ENCODE data around the gene GLE1. TPM values are rescaled to one million over a fixed set of nuclear protein-coding genes. Genes with fewer than 3 reads are reported as not detected.

Gene GLE1
- total and polyA plus RNA-seq, 2 donors (not counting 3 experiments of a cell fraction or from before 2014, with no cell fraction given) = 13.0 to 22.6 TPM

GRCh38 chr9:128575916-128576315 is 71.4 kb downstream of the GLE1 start:
- Histone ChIP-seq H3K36me3 (ENCODE audit: control insufficient read depth in 2 of 2, extremely low read depth in 1 of 2, insufficient read depth in 2 of 2, low read length in 2 of 2) (peaks cover 46 to 56% of the 10 kb centered on the region in 2 experiments), H2AFZ (ENCODE audit: low read depth, low read length) (no peak overlapping the region), H4K20me1 (replicated peaks; ENCODE audit: control insufficient read depth, extremely low read depth, insufficient read depth, low read length) (no peaks in the 10 kb centered on the region), H3K4me2 (ENCODE audit: insufficient read depth, low read length) (no peak overlapping the region), H3K27me3 (ENCODE audit: control insufficient read depth in 2 of 2, insufficient read depth in 2 of 2, low read length in 2 of 2) (no peaks in the 10 kb centered on the region), H3K27ac (ENCODE audit: insufficient read depth, low read depth, low read length) (no peak overlapping the region), H3K9ac (replicated peaks; ENCODE audit: extremely low read depth, insufficient read depth, low read length) (no peak overlapping the region), H3K4me1 (ENCODE audit: control insufficient read depth, extremely low read depth, insufficient read depth, low read length) (no peaks in the 10 kb centered on the region), H3K9me1 (replicated peaks; ENCODE audit: control insufficient read depth, extremely low read depth, insufficient read depth, low read length) (no peaks in the 10 kb centered on the region), H3K9me3 (replicated peaks; ENCODE audit: control insufficient read depth, insufficient read depth, low read length) (no peaks in the 10 kb centered on the region), H3K79me2 (ENCODE audit: control insufficient read depth, insufficient read depth, low read length) (peaks cover 22% of the 10 kb centered on the region), H3K4me3 (replicated peaks in 1 of 3; ENCODE audit: insufficient read depth in 1 of 3, low read depth in 1 of 3, low read length in 3 of 3) (no peak overlapping the region)
- ChIA-PET POLR2A (no interaction called here), CTCF (interaction anchor here (1.0 to 2.3 kb wide), 5 partner anchors 10 to 137 kb away, joined by 3 to 6 read pairs (median 3); no protein-coding TSS in a partner anchor)
- intact Hi-C loops (cut with micrococcal nuclease) = no loop called here
- no peak for TF ChIP-seq MYC (IDR thresholded peaks at IDR 0.05; ENCODE audit: low read depth, low read length)
- TF ChIP-seq FOS (IDR thresholded peaks at IDR 0.05; ENCODE audit: borderline replicate concordance, insufficient read depth, low read length) = no peak
- TF ChIP-seq POLR2A (IDR thresholded peaks at IDR 0.05; ENCODE audit: low read depth, low read length) = no peak
- TF ChIP-seq EZH2 (IDR thresholded peaks at IDR 0.05; ENCODE audit: borderline replicate concordance, low read depth, low read length, severe bottlenecking) = no peak
- no peak for TF ChIP-seq POLR2AphosphoS5 (IDR thresholded peaks at IDR 0.05; ENCODE audit: insufficient read depth, low read depth, low read length)
- TF ChIP-seq JUN (IDR thresholded peaks at IDR 0.05; ENCODE audit: borderline replicate concordance, insufficient read depth, insufficient read length, low read depth) = no peak
- no peak for TF ChIP-seq GATA2 (IDR thresholded peaks at IDR 0.05; ENCODE audit: insufficient read depth, insufficient read length, low read depth, low read length)
- no peak for TF ChIP-seq CTCF (IDR thresholded peaks at IDR 0.05; ENCODE audit: extremely low read depth in 1 of 2, insufficient read depth in 1 of 2, low read depth in 1 of 2, low read length in 2 of 2)
- no peak for TF ChIP-seq MAX (IDR thresholded peaks at IDR 0.05; ENCODE audit: insufficient read depth, insufficient read length)
- no peak for DNase-seq (ENCODE audit: low read depth, low spot score)
- no peak for FAIRE-seq
- no TSS peak for BruUV-seq (replicated peaks)
- dilution Hi-C loops (cut with MboI; ENCODE audit: extremely low pct_ligation_motif_present, low sequenced_read_pairs) = no loop called here

Measured in endothelial cell of umbilical vein (primary cell).